KMS-11 (cell line): Measurements from ENCODE around the gene GRIK3.

Experiments used
- H2AFZ ChIP-seq: fragments of 200-600 bp; sonication (generic); 2 replicates; pipeline ENCODE4 v1.6.1; 2016; ENCODE audit warnings: antibody characterized with exemption, mixed run types, low read depth
- H3K27ac ChIP-seq: fragments of 200-600 bp; sonication (generic); 2 replicates; pipeline ENCODE4 v1.6.1; 2016; ENCODE audit warnings: mild to moderate bottlenecking, mixed run types
- H3K27me3 ChIP-seq: fragments of 200-600 bp; sonication (generic); 2 replicates; pipeline ENCODE4 v1.6.1; 2017; ENCODE audit warnings: mild to moderate bottlenecking, low read depth, mixed run types, moderate library complexity; ENCODE audit not compliant: insufficient read depth
- H3K36me3 ChIP-seq: fragments of 200-600 bp; sonication (generic); 2 replicates; pipeline ENCODE4 v1.6.1; 2017; ENCODE audit warnings: mild to moderate bottlenecking, mixed run types; ENCODE audit not compliant: insufficient read depth
- H3K4me1 ChIP-seq: fragments of 200-600 bp; sonication (generic); 2 replicates; pipeline ENCODE4 v1.6.1; 2016; ENCODE audit warnings: mild to moderate bottlenecking, low read depth, mixed run types; ENCODE audit not compliant: poor library complexity, severe bottlenecking
- H3K4me2 ChIP-seq: fragments of 200-600 bp; sonication (generic); 2 replicates; pipeline ENCODE4 v1.7.0; 2016; ENCODE audit warnings: mild to moderate bottlenecking, mixed run types
- H3K4me3 ChIP-seq: fragments of 200-600 bp; sonication (generic); IDR thresholded peaks from 2 replicates; pipeline ENCODE4 v1.6.1; 2017; ENCODE audit warnings: low read depth, low read length, mixed read lengths; ENCODE audit not compliant: insufficient read depth
- H3K79me2 ChIP-seq: fragments of 200-600 bp; sonication (generic); 2 replicates; pipeline ENCODE4 v1.6.1; 2016; ENCODE audit warnings: low read depth, mixed run types; ENCODE audit not compliant: insufficient read depth
- H3K9ac ChIP-seq: fragments of 200-600 bp; sonication (generic); 2 replicates; pipeline ENCODE4 v1.6.1; 2016; ENCODE audit warnings: mild to moderate bottlenecking, mixed run types
- H4K20me1 ChIP-seq: fragments of 200-600 bp; sonication (generic); 2 replicates; pipeline ENCODE4 v1.6.1; 2016; ENCODE audit warnings: mild to moderate bottlenecking, mixed run types; ENCODE audit not compliant: insufficient read depth
- CTCF ChIP-seq: fragments of 200-600 bp; sonication (generic); conservative IDR thresholded peaks from 2 replicates; pipeline ENCODE4 v1.6.1; 2017; ENCODE audit warnings: low read depth, mild to moderate bottlenecking, antibody characterized with exemption, low read length, moderate library complexity, mixed read lengths

GRIK3 gene

GRCh38 chr1:37033355-37034101, 787 bp downstream of the GRIK3 start:
- no peaks in the 10 kb centered on the region for H3K36me3 ChIP-seq
- H3K4me3 ChIP-seq, result no peak overlapping the region
- no peak overlapping the region for H2AFZ ChIP-seq
- peaks cover 18% of the 10 kb centered on the region; the same call in 1 of the 2 replicates for H3K27me3 ChIP-seq
- H3K4me1 ChIP-seq, result no peaks in the 10 kb centered on the region
- no peaks in the 10 kb centered on the region for H3K79me2 ChIP-seq
- H3K4me2 ChIP-seq, result no peak overlapping the region
- no peaks in the 10 kb centered on the region for H4K20me1 ChIP-seq
- no peak overlapping the region for H3K27ac ChIP-seq
- H3K9ac ChIP-seq, result no peak overlapping the region
- no peak for TF ChIP-seq CTCF

DNA sequence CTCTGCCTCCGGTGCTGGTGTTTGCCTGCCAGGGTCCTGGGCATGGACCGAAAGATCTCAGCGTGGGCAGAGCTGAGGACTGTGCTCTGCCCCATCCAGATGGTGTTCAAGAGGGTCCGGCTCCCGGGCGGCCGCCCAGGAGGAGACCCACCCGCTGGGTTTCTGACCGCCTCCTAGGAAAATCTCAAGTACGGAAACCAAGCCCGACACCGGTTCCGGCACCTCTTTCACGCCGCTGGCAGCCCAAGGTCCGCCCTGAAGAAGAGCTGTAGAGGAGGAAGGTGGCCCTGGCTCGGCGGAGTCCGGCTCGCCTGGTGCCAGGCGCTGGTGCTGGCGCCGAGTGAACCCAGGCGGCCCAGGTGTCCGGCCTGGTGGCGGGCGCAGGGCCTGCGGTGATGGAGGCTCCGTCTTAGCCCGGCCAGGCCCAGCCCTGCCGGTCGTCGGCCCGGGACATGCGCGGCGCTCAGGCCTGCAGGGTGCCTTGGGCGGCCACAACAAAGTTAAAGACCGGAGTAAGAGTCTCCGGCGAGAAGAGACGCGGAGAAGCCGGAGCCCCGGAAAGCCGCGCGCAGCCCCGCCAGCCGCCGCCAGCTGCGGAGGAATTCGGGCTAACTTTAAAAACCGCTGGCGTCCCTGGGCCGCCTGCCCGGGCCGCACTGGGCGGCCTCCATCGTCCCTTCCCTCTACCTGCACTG, 1.5 kb downstream of the GRIK3 start:
- Histone ChIP-seq H3K4me2 (no peak overlapping the region), H2AFZ (no peak overlapping the region)

DNA sequence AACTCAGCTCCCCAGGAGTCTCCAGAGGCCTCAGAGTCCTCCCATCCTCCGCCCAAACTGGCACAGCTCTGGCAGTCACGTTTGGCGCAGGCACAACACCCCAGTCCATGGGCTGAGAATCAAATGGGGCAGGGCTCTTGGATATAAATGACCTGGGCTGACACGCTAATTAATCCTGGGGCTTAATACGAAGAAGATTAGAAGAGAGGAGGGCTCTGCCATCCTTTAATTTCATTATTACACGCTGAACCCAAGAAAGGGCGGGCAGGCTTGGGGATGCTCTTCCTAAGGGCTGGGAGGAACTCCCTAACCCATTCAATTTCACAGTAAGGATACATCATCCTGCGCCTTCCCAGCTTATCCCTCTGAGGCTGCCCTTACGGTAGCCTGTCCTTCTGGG, 2.4 kb downstream of the GRIK3 start:
- TF ChIP-seq CTCF, result no peak
- no peak overlapping the region for H3K9ac ChIP-seq
- peaks cover 15% of the 10 kb centered on the region; the same call in 1 of the 2 replicates for H3K27me3 ChIP-seq
- H3K4me1 ChIP-seq, result no peaks in the 10 kb centered on the region
- H3K4me3 ChIP-seq, result no peak overlapping the region
- H3K27ac ChIP-seq, result no peak overlapping the region
- no peaks in the 10 kb centered on the region for H4K20me1 ChIP-seq
- H3K36me3 ChIP-seq, result no peaks in the 10 kb centered on the region
- no peak overlapping the region for H2AFZ ChIP-seq
- no peak overlapping the region for H3K4me2 ChIP-seq
- H3K79me2 ChIP-seq, result no peaks in the 10 kb centered on the region

More for the DNA sequence above, 1.5 kb downstream of the GRIK3 start:
- Histone ChIP-seq H3K27me3 (peaks cover 16% of the 10 kb centered on the region; the same call in 1 of the 2 replicates), H3K27ac (no peak overlapping the region), H3K9ac (no peak overlapping the region), H3K4me1 (no peaks in the 10 kb centered on the region), H3K4me3 (no peak overlapping the region), H4K20me1 (no peaks in the 10 kb centered on the region), H3K36me3 (no peaks in the 10 kb centered on the region), H3K79me2 (no peaks in the 10 kb centered on the region)
- TF ChIP-seq CTCF, result no peak

- no peaks in the 10 kb centered on the region for H3K4me1 ChIP-seq
- H3K9ac ChIP-seq, result no peak overlapping the region
- H3K79me2 ChIP-seq, result no peaks in the 10 kb centered on the region
- H3K36me3 ChIP-seq, result no peaks in the 10 kb centered on the region
- TF ChIP-seq CTCF, result no peak
- no peak overlapping the region for H3K4me3 ChIP-seq
- no peak overlapping the region for H3K4me2 ChIP-seq
- H4K20me1 ChIP-seq, result no peaks in the 10 kb centered on the region
- H3K27ac ChIP-seq, result no peak overlapping the region
- H2AFZ ChIP-seq, result no peak overlapping the region
- peaks cover 14% of the 10 kb centered on the region; the same call in 1 of the 2 replicates for H3K27me3 ChIP-seq
Observed at GRCh38 chr1:37031429-37031828, 2.9 kb downstream of the GRIK3 start.
